Mucosa of gallbladder (tissue), 1 donor: ENCODE results near the gene WT1. TPM values are rescaled to one million over a fixed set of nuclear protein-coding genes. Genes with fewer than 3 reads are reported as not detected.

Source experiments
- DNase-seq: peaks from one replicate; pipeline ENCODE4 v3.0.0-alpha.2; 2020; ENCODE audit warnings: low spot score
- total RNA-seq: library from RNA; stranded (reverse); gene quantifications from one replicate; pipeline ENCODE4 v1.2.1, GENCODE V29; 2021
- donor health status: DM: no; HTN: no; CAD: no.

WT1 gene
- total RNA-seq, 1 donor from 2014 or later: 0.17 TPM

DNA sequence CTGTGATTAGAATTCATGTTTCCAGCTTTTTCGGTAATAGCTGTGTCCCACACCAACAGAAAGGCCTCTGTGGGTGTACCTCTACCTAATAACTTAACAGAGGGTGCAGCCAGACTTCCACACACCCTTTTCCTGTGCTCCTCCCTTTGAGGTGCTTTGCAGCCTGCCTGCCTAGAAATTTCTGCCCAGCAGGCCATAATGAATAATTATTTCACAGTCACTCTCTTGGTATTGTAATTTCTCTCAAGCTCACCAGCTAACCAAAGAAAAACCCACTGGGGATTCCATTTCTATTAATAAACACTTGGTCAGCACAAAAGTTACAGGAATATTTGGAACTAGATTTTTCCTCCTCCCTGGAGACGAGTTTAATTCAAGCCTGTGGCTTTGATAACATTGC, 13.3 kb downstream of the WT1 start:
- no peak for DNase-seq

- no peak for DNase-seq
These were observed 14.1 kb downstream of the WT1 start for GRCh38 chr11:32420937-32421901.

GRCh38 chr11:32420139-32420538, 15.2 kb downstream of the WT1 start:
- DNase-seq: no peak

DNA sequence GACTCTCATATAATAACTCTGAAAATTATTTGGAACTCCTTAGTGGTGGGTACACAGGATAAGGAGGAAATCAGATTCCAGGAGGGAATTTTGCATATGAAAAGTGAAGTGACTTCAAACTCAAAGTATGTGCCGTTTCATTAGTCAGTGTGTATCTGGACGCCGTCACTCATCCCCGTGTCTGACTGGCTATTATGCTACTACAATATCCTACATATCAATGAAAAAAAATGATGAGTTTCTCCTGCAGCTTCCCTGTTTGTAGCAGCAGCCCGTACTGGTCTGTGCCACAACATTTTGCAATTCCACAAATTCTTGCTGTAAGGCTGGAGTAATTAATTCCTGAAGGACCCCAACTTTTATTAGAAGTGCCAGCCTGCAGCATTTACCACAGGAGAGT, 16.5 kb downstream of the WT1 start:
- DNase-seq: no peak

DNA sequence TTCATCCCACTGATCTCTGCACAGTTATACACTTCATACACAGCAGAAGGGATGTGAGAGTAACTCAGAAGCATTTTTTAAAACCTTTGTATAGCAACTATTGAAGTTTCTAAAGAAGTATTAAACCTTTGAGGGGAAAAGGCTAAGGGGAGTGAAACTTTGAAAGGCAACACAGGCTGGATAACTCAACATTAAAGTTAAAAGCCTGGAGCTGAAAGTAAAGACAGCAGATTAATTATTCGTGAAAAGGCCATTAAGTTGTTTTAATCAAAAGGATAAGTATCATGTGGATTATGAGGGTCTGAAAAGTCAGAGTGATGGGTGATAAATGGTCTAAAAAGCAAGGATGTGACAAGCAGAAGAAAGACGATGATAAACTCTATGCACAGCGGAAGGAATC, 17.5 kb downstream of the WT1 start:
- DNase-seq: no peak

GRCh38 chr11:32416301-32416700, 19.0 kb downstream of the WT1 start:
- no peak for DNase-seq

- DNase-seq: no peak
These were observed 20.4 kb downstream of the WT1 start for GRCh38 chr11:32414925-32415324.

GRCh38 chr11:32411942-32412615, 23.3 kb downstream of the WT1 start:
- no peak for DNase-seq

DNA sequence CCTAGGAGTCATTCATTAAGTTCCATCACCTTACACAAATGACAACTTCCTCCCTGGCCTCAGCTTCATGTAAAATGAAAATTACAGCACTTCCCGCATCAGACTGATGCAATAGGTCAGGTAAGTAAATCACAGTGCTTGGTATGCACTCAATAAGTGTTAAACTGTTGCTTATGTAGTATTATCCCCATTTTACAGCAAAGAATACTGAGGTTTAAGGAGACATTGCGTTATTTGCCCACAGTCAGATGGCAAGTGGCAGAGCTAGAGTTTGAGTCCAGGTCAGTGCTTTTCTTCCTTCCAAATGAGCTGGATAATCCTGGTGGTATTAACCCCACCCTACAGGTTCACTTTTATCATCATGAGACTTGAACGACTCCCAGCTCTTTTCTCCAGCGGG, 29.7 kb downstream of the WT1 start:
- DNase-seq: no peak

GRCh38 chr11:32402836-32403235, 32.5 kb downstream of the WT1 start:
- DNase-seq: no peak

DNA sequence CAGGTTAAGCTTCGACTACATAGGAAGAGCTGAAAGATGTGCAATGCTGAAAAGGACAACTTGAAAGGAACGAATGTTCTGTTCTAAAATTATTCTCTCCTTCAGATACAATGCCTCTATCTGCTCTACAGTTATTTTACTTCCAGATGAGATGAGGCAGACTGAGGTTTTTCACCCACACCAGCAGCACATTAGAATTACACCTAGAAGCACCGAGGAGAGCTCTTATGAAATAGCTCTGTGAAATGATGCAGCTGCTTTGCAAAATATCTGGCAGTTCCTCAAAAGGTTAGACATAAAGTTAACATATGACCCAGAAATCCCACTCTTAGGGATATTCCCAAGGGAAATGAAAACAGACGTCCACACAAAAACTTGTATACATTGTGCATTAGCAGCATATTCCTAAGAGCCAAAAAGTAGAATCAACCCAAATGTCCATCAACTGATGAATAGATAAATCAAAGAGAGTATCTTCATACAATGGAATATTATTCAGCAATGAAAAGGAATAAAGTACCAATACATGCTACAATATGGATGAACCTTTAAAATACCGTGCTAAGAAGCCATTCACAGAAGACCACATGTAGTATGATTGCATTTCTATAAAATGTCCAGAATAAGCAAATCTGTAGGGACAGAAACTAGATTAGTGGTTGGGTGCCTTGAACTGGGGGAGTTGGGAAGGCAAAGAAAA, 34.5 kb downstream of the WT1 start:
- no peak for DNase-seq

GRCh38 chr11:32400196-32400595, 35.1 kb downstream of the WT1 start:
- DNase-seq: no peak

DNA sequence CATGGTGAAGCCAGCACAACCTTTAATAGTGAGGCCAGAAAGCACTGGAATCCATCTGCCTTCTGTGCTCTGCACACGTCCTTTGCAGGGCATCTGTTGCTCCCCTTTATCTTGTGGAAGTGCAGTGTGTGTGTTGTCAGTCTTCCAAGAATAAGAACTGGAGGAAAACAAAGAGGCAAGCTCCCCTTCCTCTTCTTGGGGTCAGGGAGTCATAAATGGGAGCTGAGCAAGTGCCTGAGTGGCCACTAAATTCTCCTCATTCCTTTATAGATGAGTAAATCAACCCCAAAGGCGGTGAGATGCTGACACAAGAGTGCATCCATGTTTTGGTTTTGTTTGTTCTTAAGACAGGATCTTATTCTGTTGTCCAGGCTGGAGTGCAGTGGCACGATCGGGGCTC, 38.3 kb downstream of the WT1 start:
- no peak for DNase-seq

DNA sequence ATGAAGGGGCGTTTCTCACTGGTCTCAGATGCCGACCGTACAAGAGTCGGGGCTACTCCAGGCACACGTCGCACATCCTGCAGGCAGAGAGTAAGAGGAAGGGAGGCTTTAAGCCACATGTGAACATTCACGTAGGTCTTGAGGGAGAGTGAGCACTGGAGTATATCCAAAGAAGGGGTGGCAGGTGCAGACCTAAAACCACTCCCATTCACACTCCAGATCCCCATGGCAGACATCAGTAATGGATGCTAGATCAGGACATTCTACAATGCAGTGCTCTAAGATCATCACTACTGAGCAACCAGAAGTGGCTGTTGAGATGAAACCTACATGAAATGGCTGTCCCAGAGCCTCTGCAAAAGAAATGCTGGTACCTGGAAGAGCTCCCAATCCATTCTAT, 39.0 kb downstream of the WT1 start:
- DNase-seq: no peak

GRCh38 chr11:32395127-32395526, 40.2 kb downstream of the WT1 start:
- DNase-seq: no peak

DNA sequence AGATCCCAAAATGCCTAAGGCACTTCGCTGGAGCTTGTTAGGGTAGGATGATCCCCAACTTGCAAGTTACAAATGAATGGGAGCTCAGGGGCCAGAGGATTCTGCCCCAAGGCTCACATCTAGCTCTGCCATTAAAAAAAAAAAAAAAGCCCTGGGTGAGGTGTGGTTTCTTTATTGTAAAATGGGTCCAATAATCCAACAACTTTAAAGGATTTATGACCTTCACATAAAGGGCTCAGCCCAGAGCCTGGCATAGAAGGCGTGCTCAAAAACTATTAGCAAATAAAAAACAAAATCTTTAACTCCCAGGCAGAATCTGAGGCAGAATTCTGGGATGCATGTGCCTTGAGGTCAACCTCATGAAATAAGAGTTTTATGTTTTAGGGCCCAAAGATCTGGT, 42.5 kb downstream of the WT1 start:
- no peak for DNase-seq

DNA sequence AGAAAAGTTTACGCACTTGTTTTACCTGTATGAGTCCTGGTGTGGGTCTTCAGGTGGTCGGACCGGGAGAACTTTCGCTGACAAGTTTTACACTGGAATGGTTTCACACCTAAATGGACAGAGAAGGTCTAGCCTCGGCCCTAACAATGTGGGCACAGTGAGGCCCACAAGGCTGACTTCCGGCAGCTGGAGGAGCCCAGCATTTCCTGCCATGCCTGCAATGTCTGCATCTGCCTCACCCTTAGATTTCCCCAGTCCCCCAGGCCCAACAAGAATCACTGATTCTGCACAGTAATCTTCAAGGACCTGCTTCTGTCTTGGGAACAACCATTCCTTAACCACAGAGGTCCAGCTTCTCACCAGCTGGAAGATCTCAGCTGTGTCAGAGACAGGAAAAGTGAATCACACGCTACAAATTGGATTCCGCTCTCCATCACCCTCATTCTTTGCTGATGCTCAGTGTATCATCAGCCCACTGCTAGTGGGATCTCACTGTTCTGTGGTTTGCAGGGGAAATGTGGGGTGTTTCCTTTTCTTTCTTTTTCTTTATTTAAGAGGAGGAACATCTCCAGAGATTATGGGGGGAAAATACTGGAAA, 43.3 kb downstream of the WT1 start:
- DNase-seq: no peak

- no peak for DNase-seq
These were observed 43.9 kb downstream of the WT1 start for GRCh38 chr11:32391479-32391878.

GRCh38 chr11:32390712-32391111, 44.6 kb downstream of the WT1 start:
- DNase-seq: no peak

DNA sequence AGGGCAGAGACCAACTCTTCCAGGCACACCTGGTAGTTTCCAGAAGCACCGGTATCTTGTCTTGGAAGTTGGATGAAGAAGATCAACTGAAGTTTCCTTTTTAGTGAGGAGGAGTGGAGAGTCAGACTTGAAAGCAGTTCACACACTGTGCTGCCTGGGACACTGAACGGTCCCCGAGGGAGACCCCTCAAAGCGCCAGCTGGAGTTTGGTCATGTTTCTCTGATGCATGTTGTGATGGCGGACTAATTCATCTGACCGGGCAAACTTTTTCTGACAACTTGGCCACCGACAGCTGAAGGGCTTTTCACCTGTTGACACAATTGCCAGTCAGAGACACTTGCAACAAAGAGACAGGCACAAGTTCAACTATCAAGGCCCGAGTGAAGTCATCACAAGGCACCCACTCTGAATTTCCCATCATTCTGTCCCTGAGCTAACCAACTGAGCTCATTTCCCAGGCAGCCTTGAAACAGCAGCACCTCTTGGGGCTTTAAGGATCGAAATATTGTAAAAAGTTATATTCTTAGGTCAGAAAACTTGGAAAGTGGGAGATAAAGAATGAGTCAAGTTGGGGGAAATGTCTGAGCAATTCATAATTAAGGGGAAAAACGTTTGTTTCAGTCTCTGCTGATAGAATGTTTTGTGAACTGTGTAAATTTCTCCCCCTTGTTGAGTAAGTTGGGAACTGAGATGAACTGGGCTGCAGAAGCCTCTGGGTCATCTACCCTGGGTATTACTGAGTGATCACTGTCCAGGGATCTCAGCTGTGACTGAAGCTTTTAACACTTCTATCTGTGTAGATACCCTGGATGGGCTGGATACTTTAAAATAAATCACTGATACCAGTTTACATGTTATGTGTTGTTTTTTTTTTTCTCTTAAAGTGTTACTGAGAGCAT, 46.2 kb downstream of the WT1 start:
- DNase-seq: no peak

GRCh38 chr11:32388365-32388764, 47.0 kb downstream of the WT1 start:
- DNase-seq: no peak
